Fibroblast of the aortic adventitia (primary cell): Measurements from ENCODE around the gene ZMYND8. TPM values are rescaled to one million over a fixed set of nuclear protein-coding genes. Genes with fewer than 3 reads are reported as not detected.

Source experiments
- DNase-seq: peaks from one replicate; pipeline ENCODE4 v3.0.0-alpha.2; 2010; ENCODE audit warnings: low read depth
- H3K4me3 ChIP-seq: 2 replicates; pipeline ENCODE4 v1.5.1; 2011; ENCODE audit warnings: low read depth, mild to moderate bottlenecking, control low read depth, low read length, moderate library complexity
- CTCF ChIP-seq: IDR thresholded peaks from 2 replicates; pipeline ENCODE4 v1.5.1; 2011; ENCODE audit warnings: mild to moderate bottlenecking, low read length, control low read depth, inconsistent platforms; ENCODE audit not compliant: insufficient read depth
- total RNA-seq: library from RNA; depleted of rRNA; stranded (reverse); fragments of >200 nt; gene quantifications from 2 replicates; pipeline ENCODE4 v1.2.3, GENCODE V29; 2012; ENCODE audit warnings: low replicate concordance

The ZMYND8 gene
- total RNA-seq, 1 donor: 24.0 TPM

GRCh38 chr20:47359530-47360296 is 3.2 kb upstream of the ZMYND8 start:
- no peak for DNase-seq
- no peak for TF ChIP-seq CTCF
- no peak overlapping the region for H3K4me3 ChIP-seq

GRCh38 chr20:47358672-47359529 is 2.4 kb upstream of the ZMYND8 start:
- no peak overlapping the region for H3K4me3 ChIP-seq
- TF ChIP-seq CTCF: no peak
- DNase-seq: peak; percentile 97

- DNase-seq: no peak
- no peak for TF ChIP-seq CTCF
- H3K4me3 ChIP-seq: no peak overlapping the region
These were observed 1.7 kb upstream of the ZMYND8 start for GRCh38 chr20:47358039-47358671.

- peak; percentile 83 for DNase-seq
- TF ChIP-seq CTCF: no peak
- no peak overlapping the region for H3K4me3 ChIP-seq
These were observed 968 bp upstream of the ZMYND8 start for GRCh38 chr20:47357296-47358038.

GRCh38 chr20:47356220-47356525 is 326 bp downstream of the ZMYND8 start:
- H3K4me3 ChIP-seq: peak overlapping the region; percentile 61
- DNase-seq: no peak
- TF ChIP-seq CTCF: no peak

GRCh38 chr20:47355489-47356219 is 845 bp downstream of the ZMYND8 start:
- peak; percentile 64 for DNase-seq
- TF ChIP-seq CTCF: no peak
- peak overlapping the region; percentile 61 for H3K4me3 ChIP-seq
